GM12878 (cell line): ENCODE data around the gene ENAH. TPM values are rescaled to one million over a fixed set of nuclear protein-coding genes. Genes with fewer than 3 reads are reported as not detected.
"Not testable (repeated sequence)": the region's sequence is repeated elsewhere in the genome, so short reads cannot be mapped to it uniquely, and the experiment has no call there.

Source experiments
- ATAC-seq: fragments of 200-7000 bp; cut with Tn5 transposase; 3 replicates; pipeline ENCODE4 v1.9.1; 2020; ENCODE audit warnings: mild to moderate bottlenecking, moderate library complexity
- BruUV-seq: library from RNA; stranded (reverse); fragments of 400-500 nt; replicated peaks from 2 replicates; lab custom pipeline; 2021; lab: Mats Ljungman, UMichigan
- CTCF ChIA-PET: fragments of 300-600 bp; sonication (Branson Sonifier 250); formaldehyde crosslinking; extraction: SDS; loops from one replicate; lab custom pipeline; 2021; ENCODE audit warnings: inconsistent platforms; lab: Yijun Ruan, JAX
- POLR2A ChIA-PET: fragments of 350-600 bp; formaldehyde crosslinking; extraction: SDS; loops from one replicate; lab custom pipeline; 2021; ENCODE audit warnings: inconsistent platforms; lab: Charles Lee
- RAD21 ChIA-PET: fragments of 300-600 bp; sonication (Branson Sonifier 250); formaldehyde crosslinking; loops from one replicate; lab custom pipeline; 2023; ENCODE audit warnings: antibody characterized with exemption; ENCODE audit not compliant: unreplicated experiment; lab: Charles Lee
- SMC1A ChIA-PET: fragments of 300-600 bp; sonication (Branson Sonifier 250); formaldehyde crosslinking; loops from one replicate; lab custom pipeline; 2023; ENCODE audit not compliant: unreplicated experiment, uncharacterized antibody; lab: Charles Lee
- DNase-seq: peaks from one replicate; pipeline ENCODE4 v3.0.0-alpha.2; 2011; ENCODE audit warnings: low read depth, low spot score
- FAIRE-seq: peaks from 3 replicates; lab custom pipeline; 2011; peaks lifted over from hg19 to GRCh38; lab: Jason Lieb, UNC
- H2AFZ ChIP-seq: 2 replicates; pipeline ENCODE4 v1.6.0; 2011; ENCODE audit warnings: low read depth, low read length, control low read depth; ENCODE audit not compliant: control insufficient read depth
- H3K27ac ChIP-seq: 2 replicates; pipeline ENCODE4 v1.5.1; 2011; ENCODE audit warnings: control low read depth; ENCODE audit not compliant: control insufficient read depth, insufficient read depth
- H3K27me3 ChIP-seq, 2 experiments: replicated peaks in 1 of 2; 2 replicates each; pipeline versions ENCODE4 v1.6.0 to v1.6.1; 2011; ENCODE audit warnings: low read length in 1 of 2; ENCODE audit not compliant: control insufficient read depth in 2 of 2, insufficient read depth in 2 of 2
- H3K36me3 ChIP-seq, 2 experiments: 2 replicates each; pipeline ENCODE4 v1.5.1; 2011; ENCODE audit warnings: low read length in 1 of 2; ENCODE audit not compliant: control insufficient read depth in 2 of 2, insufficient read depth in 2 of 2
- H3K4me1 ChIP-seq: 2 replicates; pipeline ENCODE4 v1.6.1; 2011; ENCODE audit warnings: mild to moderate bottlenecking, low read length, moderate library complexity, mixed read lengths; ENCODE audit not compliant: control insufficient read depth, insufficient read depth
- H3K4me2 ChIP-seq: 2 replicates; pipeline ENCODE4 v1.6.0; 2011; ENCODE audit warnings: control low read depth; ENCODE audit not compliant: control insufficient read depth, insufficient read depth
- H3K4me3 ChIP-seq: fragments of 200-600 bp; sonication (generic); 2 replicates; pipeline ENCODE4 v1.5.1; 2016
- H3K79me2 ChIP-seq: 2 replicates; pipeline ENCODE4 v1.6.0; 2011; ENCODE audit warnings: low read length; ENCODE audit not compliant: control insufficient read depth, insufficient read depth
- H3K9ac ChIP-seq: 2 replicates; pipeline ENCODE4 v1.8.0; 2011; ENCODE audit warnings: low read length, control low read depth, mixed read lengths; ENCODE audit not compliant: control insufficient read depth, insufficient read depth
- H3K9me3 ChIP-seq: replicated peaks from 3 replicates; pipeline ENCODE4 v1.5.1; 2011; ENCODE audit warnings: mild to moderate bottlenecking, low read length; ENCODE audit not compliant: control insufficient read depth, insufficient read depth
- H4K20me1 ChIP-seq: 2 replicates; pipeline ENCODE4 v1.6.0; 2011; ENCODE audit not compliant: control insufficient read depth, insufficient read depth
- CEBPB ChIP-seq, 2 experiments: fragments of 150-350 bp in 1 of 2; IDR thresholded peaks; 2 replicates each; pipeline ENCODE4 v1.6.1; 2012 to 2014; ENCODE audit warnings: low read depth in 2 of 2, low read length in 2 of 2, borderline replicate concordance in 1 of 2, inconsistent platforms in 1 of 2
- EED ChIP-seq: sonication (generic); IDR thresholded peaks from 2 replicates; pipeline ENCODE4 v1.6.1; 2016; ENCODE audit warnings: antibody characterized with exemption, low read depth
- FOS ChIP-seq: IDR thresholded peaks from 3 replicates; pipeline ENCODE4 v1.6.1; 2011; ENCODE audit warnings: borderline replicate concordance; ENCODE audit not compliant: insufficient read length; ENCODE audit errors: extremely low read depth
- NFYA ChIP-seq: IDR thresholded peaks from 2 replicates; pipeline ENCODE4 v1.6.1; 2011; ENCODE audit warnings: low read depth, mild to moderate bottlenecking, low read length, improper control_type of control experiment, borderline replicate concordance
- NR2C1 ChIP-seq: fragments of 450-650 bp; IDR thresholded peaks from 2 replicates; pipeline ENCODE4 v1.6.1; 2017; ENCODE audit warnings: antibody characterized with exemption, mild to moderate bottlenecking, moderate library complexity
- NR2C2 ChIP-seq: IDR thresholded peaks from 2 replicates; pipeline ENCODE4 v1.6.1; 2011; ENCODE audit warnings: borderline replicate concordance, low read depth; ENCODE audit not compliant: control insufficient read depth, insufficient read length
- POLR2A ChIP-seq: IDR thresholded peaks from 2 replicates; pipeline ENCODE4 v1.6.1; 2011; ENCODE audit warnings: low read depth, mild to moderate bottlenecking, low read length
- RFX5 ChIP-seq: IDR thresholded peaks from 2 replicates; pipeline ENCODE4 v1.6.1; 2011; ENCODE audit warnings: low read depth, low read length, improper control_type of control experiment
- SIX5 ChIP-seq: IDR thresholded peaks from 2 replicates; pipeline ENCODE4 v1.6.1; 2011; ENCODE audit warnings: mild to moderate bottlenecking, low read depth, low read length, moderate library complexity; ENCODE audit not compliant: severe bottlenecking
- SPI1 ChIP-seq: IDR thresholded peaks from 2 replicates; pipeline ENCODE4 v1.6.1; 2011; ENCODE audit warnings: low read depth, mild to moderate bottlenecking, low read length, moderate library complexity, borderline replicate concordance; ENCODE audit not compliant: insufficient read depth
- SRF ChIP-seq, 2 experiments: IDR thresholded peaks; 2 replicates each; pipeline ENCODE4 v1.6.1; 2011; ENCODE audit warnings: low read depth in 2 of 2, low read length in 2 of 2, mild to moderate bottlenecking in 1 of 2, moderate library complexity in 1 of 2
- WGBS: methylation state at CpG from one replicate; pipeline ENCODE4 v1.1.6; 2016; ENCODE audit warnings: low lambda C conversion rate; ENCODE audit not compliant: insufficient replicate concordance, insufficient coverage; ENCODE audit errors: missing lambda C conversion rate; 5-methylcytosine and 5-hydroxymethylcytosine counted together
- in situ Hi-C: fragments of 300-500 bp; cut with MboI; formaldehyde crosslinking; loops from 9 replicates; pipeline ENCODE4 v1.14.3; 2018; ENCODE audit warnings: mixed read lengths
- intact Hi-C: fragments of 100-400 bp; cut with micrococcal nuclease; formaldehyde crosslinking; loops from one replicate; pipeline ENCODE4 v1.14.2; 2022; ENCODE audit not compliant: unreplicated experiment
- polyA plus RNA-seq, 11 experiments: library from polyadenylated mRNA; depleted of rRNA in 4 of 11; unstranded in 6 of 11; stranded (reverse) in 5 of 11; fragments of >200 nt; fragmentation: Nextera tagmentation in 4 of 11; fragmentation: Illumina TruSeq in 1 of 11; extraction: Ambion mirVana in 4 of 11; extraction: Trizol in 1 of 11; gene quantifications; 1 replicate in 1 of 11; 2 replicates in 10 of 11; pipeline versions ENCODE4 v1.2.1 to v1.2.3, GENCODE V29; 2011 to 2016; ENCODE audit warnings: inconsistent platforms in 2 of 11, missing spikeins in 2 of 11, low read depth in 1 of 11
- total RNA-seq, 4 experiments: library from RNA; depleted of rRNA in 3 of 4; stranded (reverse); fragments of >200 nt in 3 of 4; fragmentation: Illumina TruSeq in 1 of 4; extraction: Trizol in 1 of 4; gene quantifications; 2 replicates each; pipeline versions ENCODE4 v1.2.1 to v1.2.3, GENCODE V29; 2013 to 2021
- TF ChIP-seq, protein P1 (sequence below): fragments of 450-650 bp; IDR thresholded peaks from 2 replicates; pipeline ENCODE4 v1.6.1; 2017; ENCODE audit warnings: mild to moderate bottlenecking, moderate library complexity
- TF ChIP-seq, protein P2 (sequence below): IDR thresholded peaks from 2 replicates; pipeline ENCODE4 v1.6.1; 2012; ENCODE audit warnings: low read depth, low read length, improper control_type of control experiment

The ENAH gene
- total and polyA plus RNA-seq, 10 of the 15 experiments (the other 5 are each of a cell fraction or from before 2014, with no cell fraction given), result under 0.01 to 0.62 (median 0.06) TPM; not detected in 5

GRCh38 chr1:225514671-225515081, 138.2 kb downstream of the ENAH start:
- H3K27ac ChIP-seq, result no peak overlapping the region
- CTCF ChIA-PET, result interaction anchor here (1.0 kb wide), 1 partner anchor 9 kb away, joined by 4 read pairs; no protein-coding TSS in a partner anchor
- peaks cover 0 to 3% of the 10 kb centered on the region in 2 experiments; a peak in 2 of 4 replicates for H3K27me3 ChIP-seq
- WGBS, result 0% methylated on average over 1 of the region's 3 CpGs
- RAD21 ChIA-PET, result no interaction called here
- SMC1A ChIA-PET, result interaction anchor here (0.7 kb wide), 1 partner anchor 336 kb away, joined by 3 read pairs; no protein-coding TSS in a partner anchor
- in situ Hi-C loops (no loop called here), intact Hi-C loops (no loop called here)
- H2AFZ ChIP-seq, result no peak overlapping the region
- H3K4me1 ChIP-seq, result no peaks in the 10 kb centered on the region
- no peaks in the 10 kb centered on the region for H3K36me3 ChIP-seq
- H3K4me2 ChIP-seq, result no peak overlapping the region
- BruUV-seq, result no TSS peak
- DNase-seq, result no peak
- no peak overlapping the region for H3K9ac ChIP-seq
- H3K79me2 ChIP-seq, result no peaks in the 10 kb centered on the region
- FAIRE-seq, result no peak
- H3K9me3 ChIP-seq, result no peaks in the 10 kb centered on the region
- H4K20me1 ChIP-seq, result no peaks in the 10 kb centered on the region
- POLR2A ChIA-PET, result no interaction called here
- no peak overlapping the region for H3K4me3 ChIP-seq
- TF ChIP-seq CEBPB (IDR thresholded peaks at IDR 0.05; ENCODE audit: borderline replicate concordance in 1 of 2, low read depth in 2 of 2, low read length in 2 of 2) (no peak), SRF (IDR thresholded peaks at IDR 0.05; ENCODE audit: low read depth in 2 of 2, low read length in 2 of 2) (no peak), NR2C1 (no peak), RFX5 (no peak), FOS (no peak), SIX5 (no peak), NFYA (no peak), EED (no peak), SPI1 (no peak), POLR2A (no peak), NR2C2 (no peak)
- TF ChIP-seq, protein P1, sequence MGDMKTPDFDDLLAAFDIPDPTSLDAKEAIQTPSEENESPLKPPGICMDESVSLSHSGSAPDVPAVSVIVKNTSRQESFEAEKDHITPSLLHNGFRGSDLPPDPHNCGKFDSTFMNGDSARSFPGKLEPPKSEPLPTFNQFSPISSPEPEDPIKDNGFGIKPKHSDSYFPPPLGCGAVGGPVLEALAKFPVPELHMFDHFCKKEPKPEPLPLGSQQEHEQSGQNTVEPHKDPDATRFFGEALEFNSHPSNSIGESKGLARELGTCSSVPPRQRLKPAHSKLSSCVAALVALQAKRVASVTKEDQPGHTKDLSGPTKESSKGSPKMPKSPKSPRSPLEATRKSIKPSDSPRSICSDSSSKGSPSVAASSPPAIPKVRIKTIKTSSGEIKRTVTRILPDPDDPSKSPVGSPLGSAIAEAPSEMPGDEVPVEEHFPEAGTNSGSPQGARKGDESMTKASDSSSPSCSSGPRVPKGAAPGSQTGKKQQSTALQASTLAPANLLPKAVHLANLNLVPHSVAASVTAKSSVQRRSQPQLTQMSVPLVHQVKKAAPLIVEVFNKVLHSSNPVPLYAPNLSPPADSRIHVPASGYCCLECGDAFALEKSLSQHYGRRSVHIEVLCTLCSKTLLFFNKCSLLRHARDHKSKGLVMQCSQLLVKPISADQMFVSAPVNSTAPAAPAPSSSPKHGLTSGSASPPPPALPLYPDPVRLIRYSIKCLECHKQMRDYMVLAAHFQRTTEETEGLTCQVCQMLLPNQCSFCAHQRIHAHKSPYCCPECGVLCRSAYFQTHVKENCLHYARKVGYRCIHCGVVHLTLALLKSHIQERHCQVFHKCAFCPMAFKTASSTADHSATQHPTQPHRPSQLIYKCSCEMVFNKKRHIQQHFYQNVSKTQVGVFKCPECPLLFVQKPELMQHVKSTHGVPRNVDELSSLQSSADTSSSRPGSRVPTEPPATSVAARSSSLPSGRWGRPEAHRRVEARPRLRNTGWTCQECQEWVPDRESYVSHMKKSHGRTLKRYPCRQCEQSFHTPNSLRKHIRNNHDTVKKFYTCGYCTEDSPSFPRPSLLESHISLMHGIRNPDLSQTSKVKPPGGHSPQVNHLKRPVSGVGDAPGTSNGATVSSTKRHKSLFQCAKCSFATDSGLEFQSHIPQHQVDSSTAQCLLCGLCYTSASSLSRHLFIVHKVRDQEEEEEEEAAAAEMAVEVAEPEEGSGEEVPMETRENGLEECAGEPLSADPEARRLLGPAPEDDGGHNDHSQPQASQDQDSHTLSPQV, result no peak
- TF ChIP-seq, protein P2, sequence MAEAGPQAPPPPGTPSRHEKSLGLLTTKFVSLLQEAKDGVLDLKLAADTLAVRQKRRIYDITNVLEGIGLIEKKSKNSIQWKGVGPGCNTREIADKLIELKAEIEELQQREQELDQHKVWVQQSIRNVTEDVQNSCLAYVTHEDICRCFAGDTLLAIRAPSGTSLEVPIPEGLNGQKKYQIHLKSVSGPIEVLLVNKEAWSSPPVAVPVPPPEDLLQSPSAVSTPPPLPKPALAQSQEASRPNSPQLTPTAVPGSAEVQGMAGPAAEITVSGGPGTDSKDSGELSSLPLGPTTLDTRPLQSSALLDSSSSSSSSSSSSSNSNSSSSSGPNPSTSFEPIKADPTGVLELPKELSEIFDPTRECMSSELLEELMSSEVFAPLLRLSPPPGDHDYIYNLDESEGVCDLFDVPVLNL, result no peak
- ATAC-seq, result no peak

GRCh38 chr1:225513576-225513975, 139.3 kb downstream of the ENAH start:
- H3K4me2 ChIP-seq, H3K27ac ChIP-seq, H3K4me1 ChIP-seq, CTCF ChIA-PET, H2AFZ ChIP-seq, H4K20me1 ChIP-seq, DNase-seq, intact Hi-C loops, H3K27me3 ChIP-seq, H3K79me2 ChIP-seq, POLR2A ChIA-PET, in situ Hi-C loops, H3K9me3 ChIP-seq, H3K36me3 ChIP-seq, H3K4me3 ChIP-seq, BruUV-seq, ATAC-seq, H3K9ac ChIP-seq, RAD21 ChIA-PET, FAIRE-seq: not testable (repeated sequence)
- 82% methylated on average over 9 of the region's 9 CpGs for WGBS
- SMC1A ChIA-PET, result interaction anchor here (1.4 kb wide), 1 partner anchor 10 kb away, joined by 4 read pairs; no protein-coding TSS in a partner anchor
